GM06990 (cell line): ENCODE results near the gene AK5.
A peak's percentile ranks its signal among the peaks of the same experiment; 100 is the strongest.
"Not testable (repeated sequence)": the region's sequence is repeated elsewhere in the genome, so short reads cannot be mapped to it uniquely, and the experiment has no call there.

Experiments
- DNase-seq: peaks from one replicate; pipeline ENCODE4 v3.0.0-alpha.2; 2011; ENCODE audit not compliant: insufficient read length; ENCODE audit errors: extremely low read depth
- H3K27me3 ChIP-seq: replicated peaks from 2 replicates; pipeline ENCODE4 v1.6.0; 2011; ENCODE audit warnings: low read length; ENCODE audit not compliant: control insufficient read depth, insufficient read depth
- H3K36me3 ChIP-seq: 2 replicates; pipeline ENCODE4 v1.5.1; 2011; ENCODE audit warnings: low read length; ENCODE audit not compliant: control insufficient read depth, insufficient read depth
- H3K4me3 ChIP-seq: replicated peaks from 2 replicates; pipeline ENCODE4 v1.5.1; 2011; ENCODE audit warnings: low read depth, mild to moderate bottlenecking, control low read depth, low read length
- CTCF ChIP-seq: IDR thresholded peaks from 2 replicates; pipeline ENCODE4 v1.5.1; 2011; ENCODE audit warnings: low read length, control low read depth, mild to moderate bottlenecking, inconsistent platforms; ENCODE audit not compliant: insufficient read depth, poor library complexity, severe bottlenecking

Gene AK5

GRCh38 chr1:77308889-77309621 is 27.2 kb downstream of the AK5 start:
- H3K36me3 ChIP-seq: no peaks in the 10 kb centered on the region
- no peak for TF ChIP-seq CTCF
- H3K4me3 ChIP-seq: no peak overlapping the region
- no peaks in the 10 kb centered on the region for H3K27me3 ChIP-seq
- DNase-seq: no peak

- Histone ChIP-seq H3K27me3 (no peaks in the 10 kb centered on the region), H3K36me3 (no peaks in the 10 kb centered on the region), H3K4me3 (no peak overlapping the region)
- no peak for DNase-seq
- TF ChIP-seq CTCF: no peak
Observed at GRCh38 chr1:77310924-77311323, 29.1 kb downstream of the AK5 start.

GRCh38 chr1:77312364-77312763 is 30.5 kb downstream of the AK5 start:
- DNase-seq, H3K4me3 ChIP-seq, H3K27me3 ChIP-seq, H3K36me3 ChIP-seq: not testable (repeated sequence)

- no peak for DNase-seq
- TF ChIP-seq CTCF: peak; percentile 52
- no peaks in the 10 kb centered on the region for H3K36me3 ChIP-seq
- H3K4me3 ChIP-seq: no peak overlapping the region
- no peaks in the 10 kb centered on the region for H3K27me3 ChIP-seq
Observed at GRCh38 chr1:77313491-77313890, 31.7 kb downstream of the AK5 start.

- no peak for DNase-seq
- Histone ChIP-seq H3K4me3 (no peak overlapping the region), H3K27me3 (no peaks in the 10 kb centered on the region), H3K36me3 (no peaks in the 10 kb centered on the region)
- no peak for TF ChIP-seq CTCF
Observed at GRCh38 chr1:77316006-77316405, 34.2 kb downstream of the AK5 start.

GRCh38 chr1:77316966-77317365 is 35.1 kb downstream of the AK5 start:
- H3K4me3 ChIP-seq: no peak overlapping the region
- TF ChIP-seq CTCF: no peak
- H3K36me3 ChIP-seq: no peaks in the 10 kb centered on the region
- DNase-seq: no peak
- no peaks in the 10 kb centered on the region for H3K27me3 ChIP-seq
